ENCODE results near the gene ZFP36L2.

DNA sequence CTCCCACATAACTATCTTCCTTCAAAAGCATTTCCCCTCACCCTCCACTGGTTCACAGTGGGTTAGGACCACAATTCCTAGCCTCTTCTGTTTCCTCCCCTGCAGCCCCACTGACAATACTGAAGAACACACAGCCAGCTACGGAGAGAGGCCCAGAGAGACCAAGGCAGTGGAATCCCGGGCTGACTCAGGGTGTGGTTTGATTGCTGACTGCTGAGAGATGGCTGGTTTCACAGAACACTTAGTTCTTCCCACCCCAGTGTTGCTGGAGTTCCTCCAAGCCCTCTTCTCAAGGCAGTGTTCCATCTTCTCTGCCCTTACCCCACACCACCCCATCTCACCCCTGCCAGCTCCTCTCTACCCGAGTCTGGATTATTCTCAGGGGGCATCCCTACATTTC, 43.3 kb upstream of the ZFP36L2 start:
- TF ChIP-seq, protein P1, sequence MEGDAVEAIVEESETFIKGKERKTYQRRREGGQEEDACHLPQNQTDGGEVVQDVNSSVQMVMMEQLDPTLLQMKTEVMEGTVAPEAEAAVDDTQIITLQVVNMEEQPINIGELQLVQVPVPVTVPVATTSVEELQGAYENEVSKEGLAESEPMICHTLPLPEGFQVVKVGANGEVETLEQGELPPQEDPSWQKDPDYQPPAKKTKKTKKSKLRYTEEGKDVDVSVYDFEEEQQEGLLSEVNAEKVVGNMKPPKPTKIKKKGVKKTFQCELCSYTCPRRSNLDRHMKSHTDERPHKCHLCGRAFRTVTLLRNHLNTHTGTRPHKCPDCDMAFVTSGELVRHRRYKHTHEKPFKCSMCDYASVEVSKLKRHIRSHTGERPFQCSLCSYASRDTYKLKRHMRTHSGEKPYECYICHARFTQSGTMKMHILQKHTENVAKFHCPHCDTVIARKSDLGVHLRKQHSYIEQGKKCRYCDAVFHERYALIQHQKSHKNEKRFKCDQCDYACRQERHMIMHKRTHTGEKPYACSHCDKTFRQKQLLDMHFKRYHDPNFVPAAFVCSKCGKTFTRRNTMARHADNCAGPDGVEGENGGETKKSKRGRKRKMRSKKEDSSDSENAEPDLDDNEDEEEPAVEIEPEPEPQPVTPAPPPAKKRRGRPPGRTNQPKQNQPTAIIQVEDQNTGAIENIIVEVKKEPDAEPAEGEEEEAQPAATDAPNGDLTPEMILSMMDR (IDR thresholded peaks at IDR 0.05): no peak
- no peak for TF ChIP-seq POLR2A (IDR thresholded peaks at IDR 0.05)

Measured in vagina (tissue), 2 donors.